Endothelial cell of umbilical vein (primary cell): ENCODE results near the gene PARM1.

ENCODE experiments used
- CTCF ChIP-seq, 2 donors: IDR thresholded peaks; 1 replicate in 1 of 2; 2 replicates in 1 of 2; pipeline ENCODE4 v1.5.1; 2011; ENCODE audit warnings: low read length in 2 of 2, mild to moderate bottlenecking in 2 of 2, moderate library complexity in 2 of 2, control low read depth in 1 of 2, inconsistent platforms in 1 of 2, low read depth in 1 of 2; ENCODE audit not compliant: insufficient read depth in 1 of 2; ENCODE audit errors: extremely low read depth in 1 of 2
- EZH2 ChIP-seq: IDR thresholded peaks from 2 replicates; pipeline ENCODE4 v1.6.1; 2012; ENCODE audit warnings: borderline replicate concordance, low read depth, mild to moderate bottlenecking, moderate library complexity, low read length, inconsistent platforms; ENCODE audit not compliant: severe bottlenecking
- FOS ChIP-seq: IDR thresholded peaks from 2 replicates; pipeline ENCODE4 v1.6.1; 2011; ENCODE audit warnings: mild to moderate bottlenecking, low read length, moderate library complexity, borderline replicate concordance; ENCODE audit not compliant: insufficient read depth
- JUN ChIP-seq: IDR thresholded peaks from 2 replicates; pipeline ENCODE4 v1.6.1; 2011; ENCODE audit warnings: borderline replicate concordance, low read depth; ENCODE audit not compliant: insufficient read length, insufficient read depth
- MAX ChIP-seq: IDR thresholded peaks from 2 replicates; pipeline ENCODE4 v1.6.1; 2011; ENCODE audit not compliant: insufficient read depth, insufficient read length
- POLR2A ChIP-seq: IDR thresholded peaks from 2 replicates; pipeline ENCODE4 v1.6.1; 2012; ENCODE audit warnings: low read depth, mild to moderate bottlenecking, control low read depth, low read length
- POLR2AphosphoS5 ChIP-seq: IDR thresholded peaks from 2 replicates; pipeline ENCODE4 v1.6.1; 2012; ENCODE audit warnings: low read depth, mild to moderate bottlenecking, control low read depth, low read length, moderate library complexity; ENCODE audit not compliant: insufficient read depth

- no peak for TF ChIP-seq POLR2A
- TF ChIP-seq CTCF (IDR thresholded peaks at IDR 0.05; ENCODE audit: extremely low read depth in 1 of 2, insufficient read depth in 1 of 2, low read depth in 1 of 2, low read length in 2 of 2) = no peak
- no peak for TF ChIP-seq EZH2
- TF ChIP-seq JUN = no peak
- no peak for TF ChIP-seq FOS
- no peak for TF ChIP-seq POLR2AphosphoS5
- no peak for TF ChIP-seq MAX
Observed at GRCh38 chr4:75040703-75041102, 107.8 kb downstream of the PARM1 start.
